Hepatocyte (in vitro differentiated cells): ENCODE measurements around the gene FLCN. TPM values are rescaled to one million over a fixed set of nuclear protein-coding genes. Genes with fewer than 3 reads are reported as not detected.

Experiments used
- DNase-seq: peaks from one replicate; pipeline ENCODE4 v3.0.0-alpha.2; 2016; ENCODE audit warnings: low spot score
- H2AFZ ChIP-seq: fragments of 200-600 bp; sonication (generic); 2 replicates; pipeline ENCODE4 v1.6.0; 2016; ENCODE audit warnings: antibody characterized with exemption, mild to moderate bottlenecking
- H3K27ac ChIP-seq: fragments of 200-600 bp; sonication (generic); 2 replicates; pipeline ENCODE4 v1.5.1; 2016; ENCODE audit warnings: mild to moderate bottlenecking
- H3K27me3 ChIP-seq: fragments of 200-600 bp; sonication (generic); 2 replicates; pipeline ENCODE4 v1.6.1; 2016
- H3K36me3 ChIP-seq: fragments of 200-600 bp; sonication (generic); replicated peaks from 2 replicates; pipeline ENCODE4 v1.5.1; 2016; ENCODE audit warnings: low read depth; ENCODE audit not compliant: insufficient read depth
- H3K4me1 ChIP-seq: fragments of 200-600 bp; sonication (generic); 2 replicates; pipeline ENCODE4 v1.5.1; 2016; ENCODE audit warnings: mild to moderate bottlenecking, moderate library complexity; ENCODE audit not compliant: insufficient read depth
- H3K4me2 ChIP-seq: fragments of 200-600 bp; sonication (generic); 2 replicates; pipeline ENCODE4 v1.6.0; 2016
- H3K4me3 ChIP-seq: fragments of 200-600 bp; sonication (generic); 2 replicates; pipeline ENCODE4 v1.5.1; 2016; ENCODE audit warnings: mild to moderate bottlenecking
- H3K79me2 ChIP-seq: fragments of 200-600 bp; sonication (generic); 2 replicates; pipeline ENCODE4 v1.6.0; 2017; ENCODE audit warnings: mild to moderate bottlenecking
- H3K9me2 ChIP-seq: fragments of 200-600 bp; sonication (generic); replicated peaks from 2 replicates; pipeline ENCODE4 v1.6.0; 2017; ENCODE audit warnings: mild to moderate bottlenecking; ENCODE audit not compliant: insufficient read depth
- H3K9me3 ChIP-seq: fragments of 200-600 bp; sonication (generic); 2 replicates; pipeline ENCODE4 v1.5.1; 2016; ENCODE audit warnings: low read depth, mild to moderate bottlenecking
- H4K20me1 ChIP-seq: fragments of 200-600 bp; sonication (generic); 2 replicates; pipeline ENCODE4 v1.6.0; 2016; ENCODE audit warnings: mild to moderate bottlenecking; ENCODE audit not compliant: insufficient read depth, poor library complexity, severe bottlenecking
- EZH2 ChIP-seq: fragments of 200-600 bp; sonication (generic); IDR thresholded peaks from 2 replicates; pipeline ENCODE4 v1.6.1; 2016; ENCODE audit warnings: antibody characterized with exemption, mild to moderate bottlenecking, borderline replicate concordance
- EZH2phosphoT487 ChIP-seq: fragments of 200-600 bp; sonication (generic); IDR thresholded peaks from one replicate; pipeline ENCODE4 v1.6.1; 2018; ENCODE audit warnings: antibody characterized with exemption, mild to moderate bottlenecking, low read depth, moderate library complexity; ENCODE audit not compliant: unreplicated experiment, severe bottlenecking
- WGBS: methylation state at CpG from one replicate; pipeline ENCODE4 v1.1.6; 2016; ENCODE audit warnings: low lambda C conversion rate; ENCODE audit errors: missing lambda C conversion rate; 5-methylcytosine and 5-hydroxymethylcytosine counted together
- polyA plus RNA-seq: library from polyadenylated mRNA; unstranded; fragments of >200 nt; fragmentation: Nextera tagmentation; extraction: Ambion mirVana; gene quantifications from 2 replicates; pipeline ENCODE4 v1.2.1, GENCODE V29; 2016
- total RNA-seq: library from RNA; depleted of rRNA; stranded (reverse); fragments of >200 nt; gene quantifications from 2 replicates; pipeline ENCODE4 v1.2.3, GENCODE V29; 2014
- TF ChIP-seq, protein P1 (sequence below): fragments of 200-600 bp; sonication (generic); IDR thresholded peaks from 2 replicates; pipeline ENCODE4 v1.5.1; 2016; ENCODE audit warnings: antibody characterized with exemption, mild to moderate bottlenecking; ENCODE audit not compliant: poor library complexity

FLCN gene
- total and polyA plus RNA-seq, 2 experiments from 2014 or later = 31.0 to 66.2 TPM

GRCh38 chr17:17254036-17254435 lies 17.1 kb upstream of the FLCN start:
- Histone ChIP-seq H3K27me3 (no peaks in the 10 kb centered on the region), H3K36me3 (no peaks in the 10 kb centered on the region), H3K4me2 (no peak overlapping the region), H3K9me2 (no peaks in the 10 kb centered on the region), H3K79me2 (no peaks in the 10 kb centered on the region), H3K4me1 (no peaks in the 10 kb centered on the region), H4K20me1 (no peaks in the 10 kb centered on the region), H3K9me3 (no peaks in the 10 kb centered on the region), H3K27ac (no peak overlapping the region), H2AFZ (no peak overlapping the region), H3K4me3 (no peak overlapping the region)
- TF ChIP-seq EZH2phosphoT487 (no peak), EZH2 (no peak)
- TF ChIP-seq, protein P1, sequence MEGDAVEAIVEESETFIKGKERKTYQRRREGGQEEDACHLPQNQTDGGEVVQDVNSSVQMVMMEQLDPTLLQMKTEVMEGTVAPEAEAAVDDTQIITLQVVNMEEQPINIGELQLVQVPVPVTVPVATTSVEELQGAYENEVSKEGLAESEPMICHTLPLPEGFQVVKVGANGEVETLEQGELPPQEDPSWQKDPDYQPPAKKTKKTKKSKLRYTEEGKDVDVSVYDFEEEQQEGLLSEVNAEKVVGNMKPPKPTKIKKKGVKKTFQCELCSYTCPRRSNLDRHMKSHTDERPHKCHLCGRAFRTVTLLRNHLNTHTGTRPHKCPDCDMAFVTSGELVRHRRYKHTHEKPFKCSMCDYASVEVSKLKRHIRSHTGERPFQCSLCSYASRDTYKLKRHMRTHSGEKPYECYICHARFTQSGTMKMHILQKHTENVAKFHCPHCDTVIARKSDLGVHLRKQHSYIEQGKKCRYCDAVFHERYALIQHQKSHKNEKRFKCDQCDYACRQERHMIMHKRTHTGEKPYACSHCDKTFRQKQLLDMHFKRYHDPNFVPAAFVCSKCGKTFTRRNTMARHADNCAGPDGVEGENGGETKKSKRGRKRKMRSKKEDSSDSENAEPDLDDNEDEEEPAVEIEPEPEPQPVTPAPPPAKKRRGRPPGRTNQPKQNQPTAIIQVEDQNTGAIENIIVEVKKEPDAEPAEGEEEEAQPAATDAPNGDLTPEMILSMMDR = no peak
- no peak for DNase-seq
- 89% methylated on average over 3 of the region's 3 CpGs for WGBS

- 94% methylated on average over 3 of the region's 3 CpGs for WGBS
- Histone ChIP-seq H3K4me2 (no peak overlapping the region), H3K9me3 (no peaks in the 10 kb centered on the region), H4K20me1 (no peaks in the 10 kb centered on the region), H3K4me3 (no peak overlapping the region), H3K9me2 (no peaks in the 10 kb centered on the region), H3K27ac (no peak overlapping the region), H3K79me2 (no peaks in the 10 kb centered on the region), H2AFZ (no peak overlapping the region), H3K4me1 (no peaks in the 10 kb centered on the region), H3K36me3 (no peaks in the 10 kb centered on the region), H3K27me3 (no peaks in the 10 kb centered on the region)
- DNase-seq = no peak
- TF ChIP-seq EZH2 = no peak
Measured at GRCh38 chr17:17253406-17253805, 16.4 kb upstream of the FLCN start.

GRCh38 chr17:17252149-17252661 lies 15.2 kb upstream of the FLCN start:
- Histone ChIP-seq H3K27me3 (no peaks in the 10 kb centered on the region), H4K20me1 (no peaks in the 10 kb centered on the region), H3K27ac (no peak overlapping the region), H3K4me3 (no peak overlapping the region), H3K4me2 (no peak overlapping the region), H3K9me3 (no peaks in the 10 kb centered on the region), H3K4me1 (no peaks in the 10 kb centered on the region), H2AFZ (no peak overlapping the region), H3K9me2 (no peaks in the 10 kb centered on the region), H3K79me2 (no peaks in the 10 kb centered on the region), H3K36me3 (no peaks in the 10 kb centered on the region)
- no peak for DNase-seq
- TF ChIP-seq EZH2 (no peak), EZH2phosphoT487 (no peak)
- TF ChIP-seq, protein P1 = no peak
- WGBS = 67% methylated on average over 9 of the region's 9 CpGs

- Histone ChIP-seq H3K36me3 (no peaks in the 10 kb centered on the region), H3K27ac (no peak overlapping the region), H3K9me3 (no peaks in the 10 kb centered on the region), H3K4me2 (no peak overlapping the region), H3K27me3 (no peaks in the 10 kb centered on the region), H4K20me1 (no peaks in the 10 kb centered on the region), H3K4me3 (no peak overlapping the region), H3K9me2 (no peaks in the 10 kb centered on the region), H3K79me2 (no peaks in the 10 kb centered on the region), H2AFZ (no peak overlapping the region), H3K4me1 (no peaks in the 10 kb centered on the region)
- TF ChIP-seq EZH2phosphoT487 = no peak
- no peak for DNase-seq
- 100% methylated on average over 3 of the region's 3 CpGs for WGBS
Measured at GRCh38 chr17:17246879-17247278, 9.9 kb upstream of the FLCN start.
